Measurements from ENCODE around the gene CSH1.
"Not testable (repeated sequence)": the region's sequence is repeated elsewhere in the genome, so short reads cannot be mapped to it uniquely, and the experiment has no call there.

Gene CSH1

DNA sequence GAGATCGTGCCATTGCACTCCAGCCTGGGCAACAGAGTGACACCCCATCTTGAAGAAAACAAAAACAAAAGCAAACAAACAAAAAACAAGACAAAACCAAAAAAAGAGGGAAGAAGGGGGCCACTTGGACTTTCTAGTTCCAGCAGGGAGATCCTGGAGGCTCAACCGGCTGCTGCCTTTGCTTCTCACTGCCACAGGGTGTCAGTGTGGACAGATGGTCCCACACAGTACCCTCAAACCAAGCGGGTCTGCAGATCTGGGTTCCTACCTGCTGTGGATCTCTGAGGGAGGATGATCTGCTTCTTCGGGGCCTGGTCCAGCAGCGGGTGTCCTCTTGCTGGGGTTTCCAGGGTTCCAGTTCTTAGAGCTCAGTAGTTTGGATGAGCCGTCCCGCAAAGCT, 29.7 kb downstream of the CSH1 start:
- not testable (repeated sequence) for H3K4me3 ChIP-seq (ENCODE audit: low read length); DNase-seq (ENCODE audit: low read depth)
- TF ChIP-seq CTCF (IDR thresholded peaks at IDR 0.05; ENCODE audit: insufficient read depth, low read depth, low read length, missing control alignments), result peak; percentile 7

DNA sequence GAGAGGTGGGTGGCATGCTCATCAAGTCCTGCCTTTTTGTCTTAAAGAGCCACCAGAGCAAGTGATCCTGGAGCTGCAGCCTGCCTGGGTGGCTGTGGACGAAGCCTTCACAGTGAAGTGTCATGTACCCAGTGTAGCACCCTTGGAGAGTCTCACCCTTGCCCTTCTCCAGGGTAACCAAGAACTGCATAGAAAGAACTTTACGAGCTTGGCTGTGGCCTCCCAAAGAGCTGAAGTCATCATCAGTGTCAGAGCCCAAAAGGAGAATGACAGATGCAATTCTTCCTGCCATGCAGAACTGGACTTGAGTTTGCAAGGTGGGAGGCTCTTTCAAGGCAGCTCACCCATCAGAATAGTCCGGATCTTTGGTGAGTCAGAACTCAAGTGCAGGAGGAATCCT, 37.1 kb downstream of the CSH1 start:
- no peak for TF ChIP-seq CTCF (IDR thresholded peaks at IDR 0.05; ENCODE audit: insufficient read depth, low read depth, low read length, missing control alignments)
- no peak for DNase-seq (ENCODE audit: low read depth)
- no peak overlapping the region for H3K4me3 ChIP-seq (ENCODE audit: low read length)

- DNase-seq (ENCODE audit: low read depth); H3K4me3 ChIP-seq (ENCODE audit: low read length): not testable (repeated sequence)
These were observed 39.9 kb downstream of the CSH1 start for GRCh38 chr17:63856425-63856824.

GRCh38 chr17:63855185-63855584, 41.2 kb downstream of the CSH1 start:
- DNase-seq (ENCODE audit: low read depth), result no peak

GRCh38 chr17:63854709-63855108, 41.7 kb downstream of the CSH1 start:
- DNase-seq (ENCODE audit: low read depth), result no peak
- no peak for TF ChIP-seq CTCF (IDR thresholded peaks at IDR 0.05; ENCODE audit: insufficient read depth, low read depth, low read length, missing control alignments)
- H3K4me3 ChIP-seq (ENCODE audit: low read length), result no peak overlapping the region

More at GRCh38 chr17:63855185-63855584, 41.2 kb downstream of the CSH1 start:
- H3K4me3 ChIP-seq (ENCODE audit: low read length), result no peak overlapping the region
- TF ChIP-seq CTCF (IDR thresholded peaks at IDR 0.05; ENCODE audit: insufficient read depth, low read depth, low read length, missing control alignments), result no peak

DNA sequence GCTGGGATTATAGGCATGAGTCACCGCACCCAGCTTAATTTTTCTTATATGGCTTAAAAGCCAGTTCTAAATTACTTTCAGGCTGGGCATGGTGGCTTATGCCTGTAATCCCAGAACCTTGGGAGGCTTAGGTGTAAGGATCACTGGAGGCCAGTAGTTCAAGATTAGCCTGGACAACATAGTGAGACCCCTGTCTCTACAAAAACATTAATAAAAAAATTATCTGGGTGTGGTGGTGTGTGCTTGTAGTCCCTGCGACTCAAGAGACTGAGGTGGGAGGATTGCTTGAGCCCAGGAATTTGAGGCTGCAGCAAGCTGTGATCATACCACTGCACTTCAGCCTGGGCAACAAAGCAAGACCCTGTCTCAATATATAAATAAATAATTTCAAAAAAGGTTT, 43.1 kb downstream of the CSH1 start:
- no peak for DNase-seq (ENCODE audit: low read depth)
- no peak for TF ChIP-seq CTCF (IDR thresholded peaks at IDR 0.05; ENCODE audit: insufficient read depth, low read depth, low read length, missing control alignments)
- no peak overlapping the region for H3K4me3 ChIP-seq (ENCODE audit: low read length)

DNA sequence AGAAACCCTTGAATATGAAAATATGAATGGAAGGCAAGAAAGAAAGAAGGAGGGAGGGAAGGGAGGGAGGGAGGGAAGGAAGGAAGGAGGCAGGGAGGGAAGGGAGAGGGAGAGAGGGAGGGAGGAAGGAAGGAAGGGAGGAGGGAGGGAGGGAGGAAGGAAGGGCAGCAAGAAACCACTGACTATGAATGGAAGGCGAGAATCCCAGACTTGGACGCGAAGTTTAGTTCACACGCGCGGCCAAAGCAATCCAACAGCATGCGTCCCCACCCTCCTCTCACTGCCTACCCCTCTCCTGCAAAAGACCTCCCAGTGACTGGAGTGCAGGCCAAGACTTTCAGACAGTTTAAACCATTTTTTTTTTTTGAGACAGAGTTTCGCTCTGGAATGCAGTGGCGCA, 46.0 kb downstream of the CSH1 start:
- H3K4me3 ChIP-seq (ENCODE audit: low read length), result no peak overlapping the region
- no peak for DNase-seq (ENCODE audit: low read depth)
- no peak for TF ChIP-seq CTCF (IDR thresholded peaks at IDR 0.05; ENCODE audit: insufficient read depth, low read depth, low read length, missing control alignments)

All from epithelial cell of esophagus (primary cell).